ENCODE results near the gene RAD52.

Gene RAD52

GRCh38 chr12:913919-914698 lies 35.4 kb downstream of the RAD52 start:
- peak; percentile 96 for DNase-seq (ENCODE audit: low spot score)

GRCh38 chr12:912466-913235 lies 36.8 kb downstream of the RAD52 start:
- DNase-seq (ENCODE audit: low spot score) = no peak

- no peak for DNase-seq (ENCODE audit: low spot score)
Measured at GRCh38 chr12:911191-911826, 38.2 kb downstream of the RAD52 start.

- DNase-seq (ENCODE audit: low spot score) = no peak
Measured at GRCh38 chr12:910416-910815, 39.1 kb downstream of the RAD52 start.

GRCh38 chr12:909861-910260 lies 39.6 kb downstream of the RAD52 start:
- no peak for DNase-seq (ENCODE audit: low spot score)

- DNase-seq (ENCODE audit: low spot score) = no peak
Measured at GRCh38 chr12:907413-908185, 41.9 kb downstream of the RAD52 start.

- no peak for DNase-seq (ENCODE audit: low spot score)
Measured at GRCh38 chr12:906062-906585, 43.4 kb downstream of the RAD52 start.

GRCh38 chr12:905261-906031 lies 44.0 kb downstream of the RAD52 start:
- no peak for DNase-seq (ENCODE audit: low spot score)

- no peak for DNase-seq (ENCODE audit: low spot score)
Measured at GRCh38 chr12:904010-904414, 45.5 kb downstream of the RAD52 start.

GRCh38 chr12:903055-903454 lies 46.4 kb downstream of the RAD52 start:
- no peak for DNase-seq (ENCODE audit: low spot score)

GRCh38 chr12:902581-902980 lies 46.9 kb downstream of the RAD52 start:
- DNase-seq (ENCODE audit: low spot score) = no peak

- no peak for DNase-seq (ENCODE audit: low spot score)
Measured at GRCh38 chr12:897386-897785, 52.1 kb downstream of the RAD52 start.

GRCh38 chr12:896031-896430 lies 53.5 kb downstream of the RAD52 start:
- DNase-seq (ENCODE audit: low spot score) = no peak

GRCh38 chr12:894226-894625 lies 55.3 kb downstream of the RAD52 start:
- DNase-seq (ENCODE audit: low spot score) = no peak

- DNase-seq (ENCODE audit: low spot score) = no peak
Measured at GRCh38 chr12:886206-886605, 63.3 kb downstream of the RAD52 start.

GRCh38 chr12:885701-886100 lies 63.8 kb downstream of the RAD52 start:
- no peak for DNase-seq (ENCODE audit: low spot score)

GRCh38 chr12:884746-885414 lies 64.6 kb downstream of the RAD52 start:
- no peak for DNase-seq (ENCODE audit: low spot score)

GRCh38 chr12:880656-881055 lies 68.8 kb downstream of the RAD52 start:
- DNase-seq (ENCODE audit: low spot score) = no peak

GRCh38 chr12:879641-880040 lies 69.9 kb downstream of the RAD52 start:
- no peak for DNase-seq (ENCODE audit: low spot score)

- no peak for DNase-seq (ENCODE audit: low spot score)
Measured at GRCh38 chr12:873954-874353, 75.5 kb downstream of the RAD52 start.

- no peak for DNase-seq (ENCODE audit: low spot score)
Measured at GRCh38 chr12:870378-870777, 79.1 kb downstream of the RAD52 start.

Data from kidney tubule cell (primary cell).